K562 (cell line): ENCODE measurements around the gene TEX54. TPM values are rescaled to one million over a fixed set of nuclear protein-coding genes. Genes with fewer than 3 reads are reported as not detected.

Experiments used
- CHAMP1 ChIP-seq: fragments of 450-650 bp; IDR thresholded peaks from 2 replicates; pipeline ENCODE4 v1.6.1; 2016; ENCODE audit warnings: mild to moderate bottlenecking
- HDGF ChIP-seq: fragments of 450-650 bp; IDR thresholded peaks from 2 replicates; pipeline ENCODE4 v1.6.1; 2016
- HMGN3 ChIP-seq: IDR thresholded peaks from 2 replicates; pipeline ENCODE4 v1.6.1; 2011; ENCODE audit warnings: borderline replicate concordance, low read depth, mild to moderate bottlenecking, mixed read lengths, low read length; ENCODE audit not compliant: insufficient read length; ENCODE audit errors: extremely low read depth
- KAT7 ChIP-seq: sonication (generic); formaldehyde crosslinking; IDR thresholded peaks from 2 replicates; pipeline ENCODE4 v1.8.0; 2022; ENCODE audit warnings: missing genetic modification reagents, mild to moderate bottlenecking, borderline replicate concordance
- MCM7 ChIP-seq, 2 experiments: fragments of 450-650 bp; IDR thresholded peaks; 2 replicates each; pipeline ENCODE4 v1.6.1; 2016 to 2018
- MGA ChIP-seq: fragments of 450-650 bp; IDR thresholded peaks from 2 replicates; pipeline ENCODE4 v1.6.1; 2016; ENCODE audit warnings: mild to moderate bottlenecking, moderate library complexity
- NBN ChIP-seq: fragments of 450-650 bp; IDR thresholded peaks from 2 replicates; pipeline ENCODE4 v1.6.1; 2016; ENCODE audit warnings: low read depth, mild to moderate bottlenecking
- NR2C2 ChIP-seq, 2 experiments: fragments of 200-800 bp in 1 of 2; sonication (Bioruptor generic) in 1 of 2; sonication (generic) in 1 of 2; formaldehyde crosslinking in 1 of 2; IDR thresholded peaks; 2 replicates each; pipeline versions ENCODE4 v1.6.1 to v1.8.0; 2016 to 2022; ENCODE audit warnings: mild to moderate bottlenecking in 1 of 2, missing compliant biosample characterization in 1 of 2, missing genetic modification characterization in 1 of 2, missing genetic modification reagents in 1 of 2
- U2AF2 ChIP-seq: fragments of 200-400 bp; formaldehyde crosslinking; optimal IDR thresholded peaks from 2 replicates; pipeline ENCODE3; 2017; ENCODE audit warnings: low read depth, mild to moderate bottlenecking, low read length
- USF2 ChIP-seq: sonication (generic); formaldehyde crosslinking; IDR thresholded peaks from 2 replicates; pipeline ENCODE4 v1.5.0; 2020; ENCODE audit warnings: missing genetic modification reagents
- ZNF354B ChIP-seq: fragments of 250-450 bp; sonication (Bioruptor Pico); IDR thresholded peaks from 2 replicates; pipeline ENCODE4 v1.4.0; 2020
- polyA plus RNA-seq, 8 experiments: library from polyadenylated mRNA; depleted of rRNA in 4 of 8; stranded (reverse) in 5 of 8; unstranded in 3 of 8; fragments of >200 nt; fragmentation: Nextera tagmentation in 2 of 8; fragmentation: Illumina TruSeq in 1 of 8; extraction: Ambion mirVana in 2 of 8; extraction: Trizol in 1 of 8; gene quantifications; 2 replicates each; pipeline versions ENCODE4 v1.2.1 to v1.2.3, GENCODE V29; 2011 to 2014; ENCODE audit warnings: inconsistent platforms in 1 of 8, missing spikeins in 1 of 8
- total RNA-seq, 7 experiments: library from RNA; depleted of rRNA in 6 of 7; stranded (reverse); fragments of >200 nt in 6 of 7; fragmentation: Illumina TruSeq in 2 of 7; extraction: Trizol in 2 of 7; gene quantifications; 2 replicates each; pipeline versions ENCODE4 v1.2.1 to v1.2.3, GENCODE V29; 2011 to 2021; ENCODE audit warnings: low replicate concordance in 1 of 7

TEX54 gene
- total and polyA plus RNA-seq, 9 of the 15 experiments (the other 6 are each of a cell fraction or from before 2014, with no cell fraction given) = not detected

DNA sequence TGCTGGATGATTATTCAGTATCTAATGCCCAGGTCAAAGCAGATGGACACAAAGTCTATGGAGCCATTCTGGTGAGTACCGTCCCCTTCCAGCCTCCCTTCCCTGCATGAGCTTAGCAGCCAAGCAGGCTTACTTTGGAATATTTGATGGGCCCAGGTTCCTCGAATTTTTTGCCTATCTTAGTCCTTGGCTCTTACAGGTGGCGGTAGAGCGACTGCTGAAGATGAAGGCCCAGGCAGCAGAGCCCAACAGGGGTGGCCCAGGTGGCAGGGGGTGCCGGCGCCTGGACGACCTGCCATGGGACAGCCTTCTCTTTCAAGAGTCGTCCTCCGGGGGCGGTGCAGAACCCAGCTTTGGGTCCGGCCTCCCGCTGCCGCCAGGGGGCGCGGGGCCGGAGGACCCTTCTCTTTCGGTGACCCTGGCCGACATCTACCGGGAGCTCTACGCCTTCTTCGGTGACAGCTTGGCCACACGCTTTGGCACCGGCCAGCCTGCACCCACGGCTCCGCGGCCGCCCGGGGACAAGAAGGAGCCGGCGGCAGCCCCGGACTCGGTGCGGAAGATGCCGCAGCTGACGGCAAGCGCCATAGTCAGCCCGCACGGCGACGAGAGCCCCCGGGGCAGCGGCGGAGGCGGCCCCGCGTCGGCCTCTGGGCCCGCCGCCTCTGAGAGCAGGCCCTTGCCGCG lies 46.2 kb downstream of the TEX54 start (continued):
- TF ChIP-seq HDGF (peak; percentile 82; the same call in 1 of the 2 replicates), MCM7 (IDR thresholded peaks at IDR 0.05) (no peak), NR2C2 (CRISPR knock-in tag; IDR thresholded peaks at IDR 0.05) (no peak), NR2C2 (tag; IDR thresholded peaks at IDR 0.05) (peak; percentile 87), USF2 (CRISPR knock-in tag) (no peak), NBN (peak; percentile 59), MGA (no peak), CHAMP1 (no peak), KAT7 (CRISPR knock-in tag) (0 out of 2 replicates have a peak, but pooled peaks have one; percentile 82), HMGN3 (peak; percentile 52), U2AF2 (no peak), ZNF354B (no peak)
